ENCODE measurements around the gene LSP1.

Gene LSP1

DNA sequence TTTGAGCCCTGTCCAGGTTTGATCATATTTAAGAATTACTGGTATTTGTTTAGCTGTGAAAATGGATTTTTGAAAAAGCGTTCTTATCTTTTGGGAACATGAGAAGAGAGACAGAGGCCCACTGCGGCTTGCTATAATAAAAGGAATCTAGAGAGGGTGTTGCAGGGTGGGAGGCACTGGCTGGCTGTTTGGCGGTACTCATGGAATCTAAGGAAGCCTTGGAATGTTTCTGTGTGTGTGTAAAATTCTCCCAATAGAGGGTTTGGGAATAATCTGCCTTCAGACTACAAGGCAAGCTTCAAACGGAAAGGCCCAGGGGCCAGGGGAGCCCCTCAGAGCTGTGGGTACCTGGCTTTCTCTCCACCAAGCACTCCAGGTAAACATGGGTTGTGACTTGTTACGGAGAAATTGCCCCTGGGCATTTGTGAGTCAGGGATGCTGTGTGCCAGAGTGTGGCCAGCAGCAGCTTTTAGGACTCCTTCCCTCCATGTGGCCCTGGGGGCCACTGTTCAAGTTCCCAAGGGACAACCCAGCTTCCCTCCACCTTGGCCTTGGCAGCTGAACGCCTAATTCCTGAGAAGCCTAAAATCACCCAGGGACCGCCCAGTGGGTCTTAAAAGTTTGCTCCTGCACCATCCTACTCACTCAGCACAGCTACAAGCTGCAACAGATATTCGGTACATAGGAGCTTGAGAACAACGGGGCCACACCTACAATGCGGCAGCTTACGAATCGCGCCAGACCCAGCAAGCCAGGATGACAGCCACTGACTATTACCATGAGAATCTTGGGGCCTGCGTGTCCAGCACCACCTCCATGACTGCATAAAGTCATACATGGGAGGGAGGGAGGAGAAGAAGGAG, 32.2 kb upstream of the LSP1 start:
- no peak for FAIRE-seq
- no peak for DNase-seq (ENCODE audit: insufficient read length, low spot score)
- TF ChIP-seq POLR2A (IDR thresholded peaks at IDR 0.05; ENCODE audit: low read depth, low read length) = no peak

- no peak for TF ChIP-seq POLR2A (IDR thresholded peaks at IDR 0.05; ENCODE audit: low read depth, low read length)
- DNase-seq (ENCODE audit: insufficient read length, low spot score) = no peak
- no peak for FAIRE-seq
Measured at GRCh38 chr11:1821562-1821961, 31.3 kb upstream of the LSP1 start.

- no peak for TF ChIP-seq POLR2A (IDR thresholded peaks at IDR 0.05; ENCODE audit: low read depth, low read length)
- DNase-seq (ENCODE audit: insufficient read length, low spot score) (no peak), FAIRE-seq (no peak)
Measured at GRCh38 chr11:1822648-1823375, 30.1 kb upstream of the LSP1 start.

DNA sequence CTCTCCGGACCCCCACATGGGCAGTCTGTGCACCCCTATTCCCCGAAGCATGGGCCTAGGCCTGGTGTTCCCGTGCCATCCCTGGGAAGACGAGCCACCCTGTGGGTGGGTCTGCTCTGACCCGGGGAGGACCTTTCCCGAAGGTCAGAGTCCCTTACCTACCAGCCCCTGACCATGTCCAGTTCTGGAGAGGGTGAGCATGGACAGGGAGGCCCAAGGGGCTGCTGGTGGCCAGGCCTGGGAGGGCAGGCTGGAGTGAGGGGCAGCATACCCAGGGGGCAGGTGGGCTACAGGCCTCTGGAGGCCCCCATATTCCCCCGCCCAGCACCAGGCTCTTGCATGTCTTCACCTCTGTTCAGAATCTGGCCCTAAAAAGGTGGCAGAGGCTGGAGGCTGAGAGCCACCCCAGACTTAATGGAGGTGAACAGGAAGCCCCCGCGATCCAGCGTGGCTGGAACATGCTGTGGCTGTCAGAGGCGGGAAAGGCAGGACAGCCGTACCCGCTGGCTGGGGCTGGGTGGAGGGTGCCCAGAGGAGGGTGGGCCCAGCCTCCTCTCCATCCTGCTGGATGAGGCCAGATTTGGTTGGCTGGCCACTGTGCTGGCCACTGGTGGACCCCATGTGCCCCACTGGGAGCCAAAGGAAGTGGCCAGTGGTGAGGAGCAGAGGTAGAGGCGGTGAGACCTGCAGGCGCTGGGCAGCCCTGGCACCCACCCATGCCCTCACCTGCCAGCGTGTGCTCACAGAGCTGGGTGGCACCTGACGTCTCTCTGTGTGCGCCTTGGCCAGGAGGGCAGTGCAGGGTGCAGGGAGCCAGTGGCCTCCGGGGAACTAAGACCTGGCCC, 29.3 kb upstream of the LSP1 start:
- FAIRE-seq = no peak
- TF ChIP-seq POLR2A (IDR thresholded peaks at IDR 0.05; ENCODE audit: low read depth, low read length) = no peak
- DNase-seq (ENCODE audit: insufficient read length, low spot score) = no peak

DNA sequence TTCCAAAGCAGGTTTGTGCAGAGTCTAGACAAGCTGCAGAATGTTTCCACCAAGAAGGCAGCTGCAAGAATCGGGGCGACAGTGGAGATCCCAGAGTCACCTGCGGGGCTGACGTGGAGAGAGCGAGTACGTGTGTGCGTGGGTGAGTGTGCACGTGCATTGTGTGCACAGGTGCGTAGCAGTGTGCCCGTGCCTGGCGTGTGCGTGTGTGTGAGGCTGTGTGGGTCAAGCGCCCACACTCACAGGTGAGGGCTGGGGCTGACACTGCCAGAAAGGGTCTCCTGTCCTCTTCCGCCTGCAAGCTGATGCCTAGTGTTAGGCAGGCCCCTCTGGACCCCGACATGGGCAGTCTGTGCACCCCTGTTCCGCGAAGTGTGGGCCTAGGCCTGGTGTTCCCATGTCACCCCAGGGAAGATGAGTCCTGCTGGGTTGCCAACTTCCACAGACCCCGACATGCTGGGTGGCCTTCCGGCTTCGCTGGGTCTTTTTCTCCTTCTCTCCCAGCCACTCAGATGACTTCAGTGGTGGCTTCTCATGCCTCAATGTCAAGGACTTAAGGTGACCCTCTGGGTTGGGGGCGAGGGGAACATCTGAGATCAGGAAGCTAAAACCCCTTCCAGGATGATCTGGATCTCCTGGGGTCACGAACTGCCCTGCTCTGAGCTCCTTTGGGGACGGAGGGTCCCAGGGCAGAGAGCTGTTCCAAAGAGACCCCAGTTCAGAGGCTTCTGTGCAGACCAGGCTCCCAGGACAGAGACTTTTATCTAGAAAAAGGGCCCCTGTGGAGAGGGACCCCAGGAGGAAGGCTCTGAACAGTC, 28.5 kb upstream of the LSP1 start:
- DNase-seq (ENCODE audit: insufficient read length, low spot score) = no peak
- TF ChIP-seq POLR2A (IDR thresholded peaks at IDR 0.05; ENCODE audit: low read depth, low read length) = no peak
- FAIRE-seq = no peak

DNA sequence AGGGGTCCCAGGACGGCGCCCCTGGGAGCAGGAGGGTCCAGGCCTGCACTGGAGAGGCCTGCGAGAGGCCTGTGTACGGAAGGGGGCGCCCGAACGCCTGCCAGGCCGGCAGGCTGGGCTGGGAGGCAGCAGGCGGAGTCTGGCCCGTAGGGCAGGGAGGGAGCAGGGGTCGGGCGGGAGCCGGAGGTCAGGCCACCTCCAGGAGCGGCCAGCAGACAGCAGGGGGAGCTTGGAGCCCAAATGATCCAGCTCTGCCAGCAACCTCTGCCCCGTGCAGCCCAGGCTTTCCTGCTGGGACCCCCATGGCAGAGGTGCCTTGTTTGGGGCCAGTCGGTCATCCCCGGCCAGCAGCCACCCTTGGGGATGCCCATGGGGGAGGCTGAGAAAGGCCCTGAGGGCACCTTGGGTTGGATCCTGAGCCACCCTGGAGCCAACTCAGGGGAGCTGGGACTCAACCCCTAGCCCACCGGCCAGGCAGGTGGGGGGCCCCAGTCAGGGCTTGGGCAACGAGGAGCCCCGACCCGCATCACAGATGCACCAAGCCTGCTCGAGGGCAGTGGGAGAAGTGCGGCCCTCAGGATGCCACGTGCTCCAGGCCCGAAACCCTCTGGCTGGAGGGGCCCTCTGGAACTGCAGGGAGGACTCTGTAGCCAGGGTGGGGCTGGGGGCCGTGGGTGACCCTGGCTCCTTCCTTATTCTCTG, 27.7 kb upstream of the LSP1 start:
- DNase-seq (ENCODE audit: insufficient read length, low spot score) (no peak), FAIRE-seq (no peak)
- TF ChIP-seq POLR2A (IDR thresholded peaks at IDR 0.05; ENCODE audit: low read depth, low read length) = no peak

- FAIRE-seq = no peak
- no peak for TF ChIP-seq POLR2A (IDR thresholded peaks at IDR 0.05; ENCODE audit: low read depth, low read length)
- DNase-seq (ENCODE audit: insufficient read length, low spot score) = no peak
Measured at GRCh38 chr11:1825785-1826451, 27.0 kb upstream of the LSP1 start.

DNA sequence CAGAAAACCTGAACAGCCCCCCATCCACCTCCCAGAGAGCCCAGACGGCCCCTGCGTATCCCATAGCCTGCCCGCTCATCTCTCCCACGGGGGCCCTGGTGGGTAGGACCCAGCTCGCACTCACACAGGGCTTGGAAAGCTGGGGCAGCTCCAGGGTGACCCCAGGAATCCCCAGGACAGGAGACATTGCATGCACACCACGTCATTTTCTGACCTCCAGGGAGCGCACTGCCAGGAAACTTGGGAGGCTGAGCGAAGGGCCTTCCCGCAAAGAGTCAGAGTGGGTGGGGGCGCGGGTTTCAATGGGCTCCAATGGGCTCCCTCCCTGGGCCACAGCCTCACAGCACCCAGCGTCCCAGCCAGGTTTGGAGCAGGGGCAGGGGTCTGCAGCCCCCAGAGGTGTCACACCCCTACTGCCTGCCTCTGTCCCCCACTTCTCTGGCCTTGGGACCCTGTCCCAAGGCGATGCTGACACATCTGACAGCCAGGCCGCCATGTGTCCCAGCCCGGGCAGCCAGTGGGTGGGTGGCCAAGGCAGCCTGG, 26.3 kb upstream of the LSP1 start:
- peak; percentile 94 for DNase-seq (ENCODE audit: insufficient read length, low spot score)
- FAIRE-seq = no peak
- no peak for TF ChIP-seq POLR2A (IDR thresholded peaks at IDR 0.05; ENCODE audit: low read depth, low read length)

GRCh38 chr11:1827095-1827813, 25.6 kb upstream of the LSP1 start:
- FAIRE-seq = no peak
- DNase-seq (ENCODE audit: insufficient read length, low spot score) = peak; percentile 90
- TF ChIP-seq POLR2A (IDR thresholded peaks at IDR 0.05; ENCODE audit: low read depth, low read length) = peak; percentile 10; the same call in 1 of the 2 replicates

GRCh38 chr11:1827931-1828330, 25.0 kb upstream of the LSP1 start:
- FAIRE-seq (no peak), DNase-seq (ENCODE audit: insufficient read length, low spot score) (no peak)
- TF ChIP-seq POLR2A (IDR thresholded peaks at IDR 0.05; ENCODE audit: low read depth, low read length) = no peak

- FAIRE-seq (no peak), DNase-seq (ENCODE audit: insufficient read length, low spot score) (no peak)
- no peak for TF ChIP-seq POLR2A (IDR thresholded peaks at IDR 0.05; ENCODE audit: low read depth, low read length)
Measured at GRCh38 chr11:1828542-1828941, 24.3 kb upstream of the LSP1 start.
